Osteoblast (primary cell): Measurements from ENCODE around the gene ZNF282. TPM values are rescaled to one million over a fixed set of nuclear protein-coding genes. Genes with fewer than 3 reads are reported as not detected.

Experiments used
- DNase-seq: peaks from one replicate; pipeline ENCODE4 v3.0.0; 2011; ENCODE audit warnings: low spot score, mixed read lengths; ENCODE audit not compliant: insufficient read length; ENCODE audit errors: missing footprints
- H2AFZ ChIP-seq: 2 replicates; pipeline ENCODE4 v1.6.0; 2011; ENCODE audit warnings: mild to moderate bottlenecking, low read length
- H3K27ac ChIP-seq: 2 replicates; pipeline ENCODE4 v1.5.1; 2011; ENCODE audit warnings: mild to moderate bottlenecking, low read depth, low read length, moderate library complexity
- H3K27me3 ChIP-seq: 2 replicates; pipeline ENCODE4 v1.6.0; 2012; ENCODE audit warnings: mild to moderate bottlenecking, control low read depth, inconsistent platforms, low read length, moderate library complexity; ENCODE audit not compliant: insufficient read depth
- H3K36me3 ChIP-seq: 2 replicates; pipeline ENCODE4 v1.5.1; 2011; ENCODE audit warnings: mild to moderate bottlenecking, low read length, control low read depth, moderate library complexity; ENCODE audit not compliant: insufficient read depth
- H3K4me1 ChIP-seq: 2 replicates; pipeline ENCODE4 v1.5.1; 2011; ENCODE audit warnings: mild to moderate bottlenecking, low read length, control low read depth, moderate library complexity; ENCODE audit not compliant: insufficient read depth
- H3K4me2 ChIP-seq: 2 replicates; pipeline ENCODE4 v1.6.0; 2011; ENCODE audit warnings: mild to moderate bottlenecking, low read length; ENCODE audit not compliant: insufficient read depth
- H3K4me3 ChIP-seq: fragments of 200-600 bp; sonication (generic); 3 replicates; pipeline ENCODE4 v1.5.1; 2012; ENCODE audit warnings: mild to moderate bottlenecking, low read length, inconsistent platforms; ENCODE audit not compliant: insufficient read depth
- H3K79me2 ChIP-seq: 2 replicates; pipeline ENCODE4 v1.6.0; 2012; ENCODE audit warnings: mild to moderate bottlenecking, low read length, control low read depth, inconsistent platforms; ENCODE audit not compliant: insufficient read depth
- H3K9me3 ChIP-seq: 2 replicates; pipeline ENCODE4 v1.5.1; 2011; ENCODE audit warnings: low read depth, low read length, control low read depth
- H4K20me1 ChIP-seq: 2 replicates; pipeline ENCODE4 v1.6.0; 2012; ENCODE audit warnings: mild to moderate bottlenecking, low read length, control low read depth; ENCODE audit not compliant: insufficient read depth
- CTCF ChIP-seq: IDR thresholded peaks from 2 replicates; pipeline ENCODE4 v1.5.1; 2011; ENCODE audit warnings: mild to moderate bottlenecking, low read depth, low read length, moderate library complexity; ENCODE audit errors: extremely low read depth
- total RNA-seq: library from RNA; depleted of rRNA; stranded (reverse); fragments of >200 nt; gene quantifications from 2 replicates; pipeline ENCODE4 v1.2.3, GENCODE V29; 2012

ZNF282 gene
- total RNA-seq, 1 donor: 28.6 TPM

DNA sequence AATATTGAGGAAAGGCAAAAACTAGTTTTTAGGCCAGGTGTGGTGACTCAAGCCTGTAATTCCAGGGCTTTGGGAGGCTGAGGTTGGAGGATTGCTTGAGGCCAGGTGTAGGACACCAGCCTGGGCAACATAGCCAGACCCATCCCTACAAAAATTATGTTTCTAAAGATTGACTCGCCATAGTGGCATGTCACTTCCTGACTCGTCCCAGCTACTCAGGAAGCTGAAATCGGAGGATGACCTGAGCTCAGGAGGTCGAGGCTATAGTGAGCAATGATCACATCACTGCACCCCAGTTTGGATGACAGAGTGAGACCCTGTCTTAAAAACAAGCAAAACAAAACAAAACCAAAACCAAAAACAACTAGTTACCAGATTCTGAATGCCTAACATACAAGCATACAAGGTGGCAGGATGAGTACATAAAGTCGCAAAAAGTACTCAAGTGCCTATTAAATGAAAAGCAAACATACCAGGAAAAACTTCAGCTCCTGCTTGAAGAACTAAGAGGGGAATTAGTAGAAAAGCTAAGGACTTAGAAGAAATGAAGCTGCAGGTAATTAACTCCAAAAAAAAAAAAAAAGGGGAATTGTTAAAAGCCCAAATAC is 34.0 kb upstream of the ZNF282 start:
- no peak for TF ChIP-seq CTCF
- H3K4me2 ChIP-seq: peak overlapping the region; percentile 2
- no peaks in the 10 kb centered on the region for H3K9me3 ChIP-seq
- no peak overlapping the region for H3K4me3 ChIP-seq
- peaks cover 33% of the 10 kb centered on the region for H3K79me2 ChIP-seq
- H4K20me1 ChIP-seq: peaks cover 4% of the 10 kb centered on the region
- no peaks in the 10 kb centered on the region for H3K27me3 ChIP-seq
- H3K27ac ChIP-seq: peak overlapping the region; percentile 7
- H3K4me1 ChIP-seq: peaks cover 8% of the 10 kb centered on the region
- H3K36me3 ChIP-seq: peaks cover 26% of the 10 kb centered on the region
- H2AFZ ChIP-seq: no peak overlapping the region
- no peak for DNase-seq

GRCh38 chr7:149166142-149166541 is 29.2 kb upstream of the ZNF282 start:
- H3K4me2 ChIP-seq: no peak overlapping the region

GRCh38 chr7:149166630-149167352 is 28.6 kb upstream of the ZNF282 start:
- Histone ChIP-seq H3K9me3 (no peaks in the 10 kb centered on the region), H3K4me3 (no peak overlapping the region), H2AFZ (no peak overlapping the region), H3K27ac (no peak overlapping the region), H3K4me2 (no peak overlapping the region), H3K4me1 (no peaks in the 10 kb centered on the region), H4K20me1 (no peaks in the 10 kb centered on the region), H3K79me2 (peaks cover 7% of the 10 kb centered on the region), H3K36me3 (peaks cover 69% of the 10 kb centered on the region), H3K27me3 (no peaks in the 10 kb centered on the region)
- no peak for DNase-seq
- no peak for TF ChIP-seq CTCF

More at GRCh38 chr7:149166142-149166541, 29.2 kb upstream of the ZNF282 start:
- no peaks in the 10 kb centered on the region for H3K9me3 ChIP-seq
- H2AFZ ChIP-seq: no peak overlapping the region
- H3K4me3 ChIP-seq: no peak overlapping the region
- H3K79me2 ChIP-seq: peaks cover 12% of the 10 kb centered on the region
- no peaks in the 10 kb centered on the region for H3K27me3 ChIP-seq
- no peak for TF ChIP-seq CTCF
- no peak for DNase-seq
- peaks cover 66% of the 10 kb centered on the region for H3K36me3 ChIP-seq
- H3K27ac ChIP-seq: no peak overlapping the region
- peaks cover 4% of the 10 kb centered on the region for H3K4me1 ChIP-seq
- H4K20me1 ChIP-seq: peaks cover 3% of the 10 kb centered on the region

GRCh38 chr7:149171892-149172533 is 23.3 kb upstream of the ZNF282 start:
- Histone ChIP-seq H3K9me3 (no peaks in the 10 kb centered on the region), H4K20me1 (no peaks in the 10 kb centered on the region), H3K27ac (no peak overlapping the region), H3K36me3 (peaks cover 70% of the 10 kb centered on the region), H3K4me1 (no peaks in the 10 kb centered on the region), H3K4me3 (no peak overlapping the region), H3K4me2 (no peak overlapping the region), H3K27me3 (no peaks in the 10 kb centered on the region), H3K79me2 (peaks cover 3% of the 10 kb centered on the region), H2AFZ (no peak overlapping the region)
- DNase-seq: peak; percentile 45
- no peak for TF ChIP-seq CTCF
